Skeletal muscle satellite cell (primary cell): Measurements from ENCODE around the gene AFM.

Experiments
- H3K27me3 ChIP-seq: 2 replicates; pipeline ENCODE4 v1.7.0; 2013; ENCODE audit warnings: low read length; ENCODE audit not compliant: control insufficient read depth, insufficient read depth
- H3K36me3 ChIP-seq: 2 replicates; pipeline ENCODE4 v1.7.0; 2013; ENCODE audit warnings: mild to moderate bottlenecking, control low read depth, low read length; ENCODE audit not compliant: insufficient read depth
- H3K4me1 ChIP-seq: 2 replicates; pipeline ENCODE4 v1.7.0; 2013; ENCODE audit warnings: low read length; ENCODE audit not compliant: control insufficient read depth, insufficient read depth
- H3K4me2 ChIP-seq: 2 replicates; pipeline ENCODE4 v1.7.0; 2013; ENCODE audit warnings: mild to moderate bottlenecking, low read length
- H3K4me3 ChIP-seq: 2 replicates; pipeline ENCODE4 v1.7.0; 2013; ENCODE audit warnings: low read length
- H3K9ac ChIP-seq: 2 replicates; pipeline ENCODE4 v1.7.0; 2013; ENCODE audit warnings: mild to moderate bottlenecking, low read depth, low read length, moderate library complexity
- H3K9me3 ChIP-seq: replicated peaks from 2 replicates; pipeline ENCODE4 v1.7.0; 2013; ENCODE audit warnings: mild to moderate bottlenecking, control low read depth, low read length

AFM gene

GRCh38 chr4:73451981-73452747, 29.4 kb upstream of the AFM start:
- Histone ChIP-seq H3K27me3 (no peaks in the 10 kb centered on the region), H3K4me3 (no peak overlapping the region), H3K9ac (no peak overlapping the region), H3K4me2 (no peak overlapping the region), H3K36me3 (no peaks in the 10 kb centered on the region), H3K9me3 (no peaks in the 10 kb centered on the region), H3K4me1 (peaks cover 24% of the 10 kb centered on the region)

- Histone ChIP-seq H3K9me3 (no peaks in the 10 kb centered on the region), H3K27me3 (no peaks in the 10 kb centered on the region), H3K36me3 (no peaks in the 10 kb centered on the region), H3K9ac (no peak overlapping the region), H3K4me1 (peaks cover 24% of the 10 kb centered on the region), H3K4me2 (no peak overlapping the region), H3K4me3 (no peak overlapping the region)
Observed at GRCh38 chr4:73452953-73453700, 28.4 kb upstream of the AFM start.

- H3K4me2 ChIP-seq, result no peak overlapping the region
- no peak overlapping the region for H3K9ac ChIP-seq
- H3K27me3 ChIP-seq, result no peaks in the 10 kb centered on the region
- H3K4me3 ChIP-seq, result no peak overlapping the region
- peaks cover 24% of the 10 kb centered on the region for H3K4me1 ChIP-seq
- no peaks in the 10 kb centered on the region for H3K9me3 ChIP-seq
- H3K36me3 ChIP-seq, result no peaks in the 10 kb centered on the region
Observed at GRCh38 chr4:73453701-73454005, 27.9 kb upstream of the AFM start.

GRCh38 chr4:73454920-73455319, 26.6 kb upstream of the AFM start:
- Histone ChIP-seq H3K4me1 (peaks cover 20% of the 10 kb centered on the region), H3K4me2 (no peak overlapping the region), H3K9ac (no peak overlapping the region), H3K27me3 (no peaks in the 10 kb centered on the region), H3K36me3 (no peaks in the 10 kb centered on the region), H3K9me3 (no peaks in the 10 kb centered on the region), H3K4me3 (no peak overlapping the region)

GRCh38 chr4:73456177-73457022, 25.1 kb upstream of the AFM start:
- Histone ChIP-seq H3K9ac (no peak overlapping the region), H3K4me3 (no peak overlapping the region), H3K27me3 (no peaks in the 10 kb centered on the region)

GRCh38 chr4:73458184-73459047, 23.1 kb upstream of the AFM start:
- no peaks in the 10 kb centered on the region for H3K4me1 ChIP-seq
- H3K36me3 ChIP-seq, result no peaks in the 10 kb centered on the region
- H3K9ac ChIP-seq, result no peak overlapping the region
- H3K9me3 ChIP-seq, result no peaks in the 10 kb centered on the region
- no peaks in the 10 kb centered on the region for H3K27me3 ChIP-seq
- no peak overlapping the region for H3K4me3 ChIP-seq
- H3K4me2 ChIP-seq, result no peak overlapping the region

More at GRCh38 chr4:73456177-73457022, 25.1 kb upstream of the AFM start:
- peaks cover 6% of the 10 kb centered on the region for H3K4me1 ChIP-seq
- H3K4me2 ChIP-seq, result no peak overlapping the region
- H3K9me3 ChIP-seq, result no peaks in the 10 kb centered on the region
- H3K36me3 ChIP-seq, result no peaks in the 10 kb centered on the region

- no peaks in the 10 kb centered on the region for H3K4me1 ChIP-seq
- no peak overlapping the region for H3K4me3 ChIP-seq
- no peak overlapping the region for H3K4me2 ChIP-seq
- no peak overlapping the region for H3K9ac ChIP-seq
- H3K36me3 ChIP-seq, result no peaks in the 10 kb centered on the region
- no peaks in the 10 kb centered on the region for H3K9me3 ChIP-seq
- no peaks in the 10 kb centered on the region for H3K27me3 ChIP-seq
Observed at GRCh38 chr4:73459048-73459421, 22.5 kb upstream of the AFM start.

- no peaks in the 10 kb centered on the region for H3K27me3 ChIP-seq
- no peak overlapping the region for H3K4me3 ChIP-seq
- no peaks in the 10 kb centered on the region for H3K4me1 ChIP-seq
- no peaks in the 10 kb centered on the region for H3K36me3 ChIP-seq
- H3K9me3 ChIP-seq, result no peaks in the 10 kb centered on the region
- no peak overlapping the region for H3K9ac ChIP-seq
- H3K4me2 ChIP-seq, result no peak overlapping the region
Observed at GRCh38 chr4:73460913-73461522, 20.5 kb upstream of the AFM start.

- Histone ChIP-seq H3K9ac (no peak overlapping the region), H3K27me3 (peaks cover 35% of the 10 kb centered on the region), H3K4me3 (no peak overlapping the region), H3K4me2 (no peak overlapping the region), H3K9me3 (no peaks in the 10 kb centered on the region), H3K36me3 (no peaks in the 10 kb centered on the region), H3K4me1 (no peaks in the 10 kb centered on the region)
Observed at GRCh38 chr4:73468170-73468569, 13.4 kb upstream of the AFM start.

- no peaks in the 10 kb centered on the region for H3K36me3 ChIP-seq
- H3K9me3 ChIP-seq, result no peaks in the 10 kb centered on the region
- H3K4me3 ChIP-seq, result no peak overlapping the region
- no peaks in the 10 kb centered on the region for H3K4me1 ChIP-seq
- H3K9ac ChIP-seq, result no peak overlapping the region
- H3K4me2 ChIP-seq, result no peak overlapping the region
- H3K27me3 ChIP-seq, result peaks cover 35% of the 10 kb centered on the region
Observed at GRCh38 chr4:73470728-73471127, 10.8 kb upstream of the AFM start.
